HG03565 (cell line): ENCODE measurements around the gene SVIL.
A peak's percentile ranks its signal among the peaks of the same experiment; 100 is the strongest.
"Not testable (repeated sequence)": the region's sequence is repeated elsewhere in the genome, so short reads cannot be mapped to it uniquely, and the experiment has no call there.

Experiments
- ATAC-seq: cut with Tn5 transposase; IDR thresholded peaks from one replicate; pipeline ENCODE4 v1.9.1; 2021; ENCODE audit warnings: mild to moderate bottlenecking, moderate library complexity; ENCODE audit not compliant: unreplicated experiment

The SVIL gene

DNA sequence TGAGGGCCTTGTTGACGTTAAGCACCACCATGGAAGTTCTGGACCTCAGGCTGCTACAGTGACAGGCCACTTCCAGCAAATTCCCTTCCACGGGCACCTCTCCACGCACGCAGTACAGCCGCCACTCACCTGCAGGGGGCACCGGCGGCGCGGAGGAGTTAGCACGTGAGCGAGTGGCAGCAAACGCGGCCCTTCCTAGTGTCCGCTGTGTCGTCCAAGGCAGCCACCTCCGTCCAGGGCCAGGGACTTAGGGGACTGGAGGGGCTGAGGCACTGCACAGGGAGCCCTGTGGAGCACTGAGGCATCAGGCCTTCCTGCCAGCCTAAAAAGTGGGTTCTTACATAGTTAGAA, 164.4 kb downstream of the SVIL start:
- no peak for ATAC-seq

DNA sequence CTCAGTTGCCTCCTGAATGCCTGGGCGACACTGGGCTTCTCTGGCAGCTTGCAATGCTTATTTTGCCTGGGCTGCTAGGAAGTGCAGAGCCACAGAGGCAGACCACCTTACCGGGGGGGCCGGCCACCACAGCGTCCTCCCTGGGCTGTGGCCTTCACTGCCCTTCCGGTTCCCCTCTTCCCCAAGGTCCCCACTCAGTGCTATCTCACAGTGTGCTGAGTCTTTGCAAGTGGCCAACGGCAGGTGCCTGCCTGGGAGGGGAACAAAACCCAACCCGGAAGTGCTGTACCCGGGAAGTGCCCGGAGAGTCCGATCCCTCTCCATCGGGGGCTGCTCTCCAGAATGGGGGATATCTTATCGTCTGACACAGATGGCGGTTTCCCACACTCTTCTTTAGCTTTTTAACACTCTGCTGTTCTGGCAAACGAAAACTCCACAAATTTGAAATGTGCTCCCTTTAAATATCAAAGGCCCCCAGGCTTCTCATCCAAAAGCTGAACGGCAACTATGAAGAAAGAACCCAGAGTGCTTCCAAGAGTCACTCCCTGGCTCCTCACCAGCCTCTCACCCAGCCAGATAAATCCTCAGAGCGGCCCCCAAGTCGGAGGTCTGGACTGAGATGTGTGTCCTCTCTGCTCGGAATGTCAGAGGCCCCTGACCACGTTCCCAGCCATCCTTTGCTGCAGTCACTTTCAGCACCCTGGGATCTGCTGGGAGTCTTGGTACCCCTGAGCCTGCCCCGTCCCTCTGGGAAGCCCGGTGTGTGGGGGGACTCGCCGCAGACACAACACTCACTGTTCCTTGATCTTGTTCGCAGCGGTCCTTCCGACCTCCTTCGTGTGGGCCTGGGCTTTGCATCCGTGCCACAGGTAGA, 165.1 kb downstream of the SVIL start:
- no peak for ATAC-seq

DNA sequence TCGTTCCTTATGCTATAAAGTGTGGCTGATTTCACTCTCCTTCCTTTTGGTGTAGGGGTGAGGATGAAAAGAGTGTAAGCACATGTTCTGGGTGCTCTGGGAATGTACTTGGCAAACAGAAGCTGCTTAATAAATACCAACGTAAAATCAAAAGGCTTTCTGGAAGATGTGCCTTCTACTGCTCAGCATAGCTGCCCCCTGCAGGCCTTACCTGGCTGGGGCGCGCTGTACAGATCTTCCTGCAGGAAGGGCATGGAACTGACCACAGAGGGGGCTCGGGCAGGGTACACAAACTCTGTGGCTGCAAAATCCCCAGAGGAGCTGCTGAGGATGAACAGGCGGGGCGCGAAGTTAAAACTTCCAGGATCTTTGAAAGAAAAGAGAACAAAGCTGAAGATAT, 169.4 kb downstream of the SVIL start:
- ATAC-seq: no peak

DNA sequence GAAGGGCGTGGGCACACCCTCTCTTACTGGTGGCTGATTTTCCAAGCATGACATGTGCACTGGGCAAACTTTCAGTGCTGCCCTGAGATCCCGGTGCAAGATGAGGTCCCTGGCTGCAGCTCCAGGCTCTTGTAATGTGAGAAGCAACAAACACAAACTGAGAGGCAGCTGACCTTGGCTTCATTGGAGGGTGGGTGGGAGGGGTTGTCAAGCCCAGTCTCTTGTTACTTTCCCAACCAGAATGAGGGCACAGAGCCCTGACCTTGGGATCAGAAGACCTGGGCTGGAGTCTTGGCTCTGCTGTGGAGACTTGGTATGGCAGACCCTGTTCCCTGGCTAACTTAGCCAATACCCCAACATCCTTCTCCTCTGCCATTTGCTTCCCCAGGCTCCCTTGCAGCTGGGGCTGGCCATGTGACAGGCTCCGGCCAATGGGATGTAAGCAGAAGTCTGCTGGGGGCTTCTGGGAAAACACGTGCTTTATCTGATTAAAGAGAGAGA, 170.1 kb downstream of the SVIL start:
- ATAC-seq: not testable (repeated sequence)

DNA sequence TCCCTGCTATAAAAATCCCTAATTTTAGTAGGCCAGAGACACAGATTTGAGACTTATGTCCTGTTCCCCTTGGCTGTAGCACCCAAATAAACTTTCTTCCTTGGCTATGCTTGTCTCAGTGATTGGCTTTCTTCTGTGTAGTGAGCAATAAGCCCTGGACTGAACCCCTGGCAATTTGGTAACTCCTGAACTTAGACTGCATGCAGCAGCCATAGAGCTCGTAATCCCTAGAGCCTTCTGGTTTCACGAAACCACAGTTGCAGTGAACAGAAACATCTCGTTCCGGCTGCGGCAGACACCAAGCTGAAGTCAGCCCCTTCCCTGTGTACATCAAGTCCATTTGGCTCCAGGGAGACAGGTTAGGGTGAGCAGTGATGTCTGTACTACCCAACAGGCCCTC, 173.7 kb downstream of the SVIL start:
- no peak for ATAC-seq

DNA sequence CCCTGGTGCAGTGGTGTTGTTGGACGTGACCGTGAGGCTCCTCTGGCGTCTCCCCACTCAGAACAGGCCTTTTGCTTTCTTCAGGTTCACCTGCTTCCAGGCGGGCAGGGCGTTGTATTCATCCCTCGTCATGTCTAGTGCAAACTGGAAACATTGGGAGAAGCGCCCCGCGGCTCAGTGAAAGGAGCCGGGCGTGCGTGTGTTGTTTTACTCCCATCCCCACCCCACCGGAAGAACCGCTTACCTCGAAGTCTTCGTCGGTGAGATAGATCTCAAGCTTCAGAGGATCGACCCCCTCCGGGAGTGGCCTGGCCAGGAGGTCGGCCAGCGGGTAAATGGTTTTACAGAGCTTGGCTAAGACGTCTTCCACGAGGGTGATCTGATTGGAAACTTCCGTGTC, 176.6 kb downstream of the SVIL start:
- ATAC-seq: not testable (repeated sequence)

DNA sequence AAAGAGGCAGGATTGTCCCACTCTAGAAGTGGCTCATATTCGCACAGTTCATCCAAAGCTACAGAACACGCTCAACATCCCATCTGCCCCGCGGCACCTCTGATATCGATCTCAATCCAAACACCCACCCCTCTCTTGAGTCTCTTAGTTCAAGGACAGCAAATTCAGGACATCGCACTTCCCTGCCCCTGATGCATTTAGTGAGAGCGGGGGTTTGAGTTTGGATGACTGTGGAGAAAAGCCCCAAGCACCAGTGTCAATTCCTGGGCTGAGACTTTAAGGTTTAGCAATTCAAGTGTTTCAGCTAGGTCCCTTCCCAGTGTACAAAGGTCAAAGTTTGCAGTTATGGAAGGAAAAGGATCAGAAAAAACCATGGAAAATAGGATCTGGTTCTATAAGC, 179.7 kb downstream of the SVIL start:
- ATAC-seq: no peak

DNA sequence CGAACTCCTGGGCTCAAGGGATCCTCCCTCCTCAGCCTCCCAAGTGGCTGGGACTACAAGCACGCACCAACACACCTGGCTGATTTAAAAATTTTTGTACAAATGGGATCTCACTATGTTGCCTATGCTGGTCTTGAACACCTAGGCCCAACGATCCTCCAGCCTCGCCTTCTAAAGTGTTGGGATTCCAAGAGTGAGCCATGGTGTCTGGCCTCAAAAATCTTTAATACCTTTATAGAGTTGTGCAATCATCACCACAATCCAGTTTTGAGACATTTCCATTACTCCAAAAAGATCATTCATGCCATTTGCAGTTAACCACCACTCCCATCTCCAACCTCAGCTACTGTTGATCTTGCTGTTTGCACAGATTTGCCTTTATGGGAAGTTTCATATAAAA, 180.5 kb downstream of the SVIL start:
- no peak for ATAC-seq

DNA sequence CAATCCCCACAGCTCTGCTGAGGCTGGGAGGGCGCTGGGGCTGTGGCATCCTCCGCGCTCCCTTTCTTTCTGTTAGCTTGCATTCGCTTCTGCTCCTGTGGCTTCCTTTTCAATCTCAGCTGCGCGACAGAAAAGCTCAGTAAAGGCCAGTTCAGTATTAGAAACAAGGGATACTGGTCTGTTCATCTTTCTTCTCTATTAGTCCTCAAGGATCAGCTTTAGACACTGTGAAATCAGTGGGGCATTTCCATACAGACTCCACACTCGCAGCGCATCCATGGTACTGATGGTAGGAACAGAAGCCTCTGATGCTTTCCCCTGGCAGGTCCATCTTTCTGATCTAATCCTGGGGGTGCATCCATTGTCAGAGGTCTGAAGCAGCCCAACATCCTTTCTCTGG, 182.2 kb downstream of the SVIL start:
- no peak for ATAC-seq

DNA sequence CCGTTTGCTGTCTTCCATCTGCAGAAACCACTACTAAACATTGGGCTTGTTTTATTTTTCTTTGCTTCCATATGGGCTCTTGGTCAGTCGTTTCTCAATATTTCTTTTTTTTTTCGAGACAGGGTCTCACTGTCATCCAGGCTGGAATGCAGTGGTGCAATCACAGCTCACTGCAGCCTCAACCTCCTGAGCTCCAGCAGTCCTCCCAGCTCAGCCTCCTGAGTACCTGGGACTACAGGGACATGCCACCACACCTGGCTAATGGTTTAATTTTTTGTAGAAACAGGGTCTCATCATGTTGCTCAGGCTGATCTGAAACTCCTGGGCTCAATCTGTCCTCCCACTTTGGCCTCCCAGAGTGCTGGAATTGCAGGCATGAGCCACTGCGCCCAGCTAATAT, 182.8 kb downstream of the SVIL start:
- ATAC-seq: no peak

DNA sequence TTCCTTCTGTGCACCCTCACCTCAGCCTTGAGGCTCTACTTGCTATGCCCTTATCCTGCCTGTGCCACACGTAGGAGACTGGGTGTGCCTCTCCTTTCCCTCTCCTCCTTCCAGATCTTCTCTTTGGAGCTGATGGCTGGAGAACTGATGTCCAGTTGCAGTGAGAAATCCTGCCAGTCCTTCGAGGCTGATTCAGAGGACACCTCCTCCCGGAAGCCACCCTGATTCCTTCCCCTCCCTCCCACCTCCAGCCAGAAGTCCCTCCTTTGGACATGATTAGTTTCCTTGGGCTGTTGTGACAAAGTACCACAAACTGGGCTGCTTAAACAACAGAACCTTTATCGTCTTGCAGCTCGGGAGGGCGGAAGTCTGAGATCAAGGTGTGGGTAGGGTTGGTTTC, 184.4 kb downstream of the SVIL start:
- no peak for ATAC-seq

DNA sequence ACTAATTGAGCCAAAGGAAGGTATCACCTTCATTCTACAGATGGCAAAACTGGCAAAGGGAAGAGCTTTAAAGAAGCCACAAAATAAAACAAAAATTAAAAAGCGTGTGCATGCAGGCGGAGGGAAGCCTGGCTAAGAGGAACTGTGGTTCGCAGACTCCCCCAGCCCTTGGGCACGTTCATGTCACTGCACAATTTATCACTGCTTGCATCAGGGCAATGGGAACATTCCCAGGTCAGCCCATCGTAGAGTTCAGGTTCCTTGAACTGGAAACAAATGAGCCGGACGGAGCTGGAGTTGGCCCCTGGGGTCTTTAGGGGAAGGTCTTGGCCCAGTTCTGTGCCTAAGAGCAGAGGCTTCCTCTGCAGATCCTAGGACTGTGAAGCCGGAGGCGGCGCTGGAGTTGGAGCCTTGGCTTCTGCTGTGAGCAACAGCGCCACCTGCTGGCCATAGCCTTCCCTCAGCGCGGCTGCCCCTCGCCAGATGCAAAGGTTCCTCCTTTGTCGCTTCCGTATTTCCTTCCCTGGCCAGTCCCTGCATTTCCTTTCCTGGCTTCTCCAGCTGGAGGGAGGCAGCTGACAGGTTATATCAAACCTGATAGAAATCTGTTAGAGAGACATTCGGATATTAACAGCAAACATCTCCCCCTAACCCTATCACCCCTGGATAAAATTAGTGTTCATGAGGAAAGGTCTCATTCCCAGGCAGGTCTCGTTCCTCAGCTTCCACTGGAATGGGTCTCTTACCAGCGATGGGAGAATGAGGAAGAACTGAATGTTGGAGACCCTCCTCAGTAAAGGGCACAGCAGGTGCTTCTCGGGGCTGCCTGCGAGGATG, 185.8 kb downstream of the SVIL start:
- ATAC-seq: peak; percentile 74

DNA sequence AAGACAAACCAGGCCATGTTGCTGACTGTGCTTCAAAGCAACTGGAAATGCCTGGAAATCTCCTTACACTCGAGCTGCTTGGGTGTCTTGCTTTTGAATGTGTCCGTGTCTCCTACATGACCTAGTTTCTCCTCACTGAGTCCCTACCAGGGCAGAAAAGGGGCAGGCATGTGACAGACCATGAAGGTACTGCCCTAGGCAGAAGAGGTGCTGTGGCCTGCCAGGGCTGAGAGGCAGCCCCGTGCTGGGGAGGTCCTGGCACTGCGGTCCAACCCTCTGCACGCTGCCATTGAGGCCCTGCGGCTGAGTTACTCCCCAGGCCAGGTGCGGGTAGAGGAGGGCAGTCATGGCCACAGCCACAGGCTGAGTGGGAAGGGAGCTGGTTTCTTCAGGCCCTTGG, 186.6 kb downstream of the SVIL start:
- ATAC-seq: no peak

DNA sequence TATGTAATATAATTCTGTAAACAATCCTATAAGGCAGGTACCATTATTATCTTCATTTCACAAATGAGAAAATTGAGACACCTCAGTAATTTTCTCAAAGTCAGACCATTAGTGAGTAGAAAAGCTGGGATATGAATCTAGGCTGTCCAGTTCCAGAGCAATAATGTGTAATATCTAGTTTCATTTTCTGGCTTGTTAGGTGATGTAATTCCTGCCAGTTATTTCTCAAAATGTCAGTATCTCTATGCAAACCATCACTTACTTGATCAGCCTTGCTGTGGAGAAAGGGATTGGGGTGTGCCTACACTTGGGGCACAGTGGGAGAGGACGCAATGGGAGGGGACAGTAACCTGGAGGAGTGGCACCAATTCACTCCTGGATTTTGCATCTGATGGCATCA, 188.4 kb downstream of the SVIL start:
- no peak for ATAC-seq

DNA sequence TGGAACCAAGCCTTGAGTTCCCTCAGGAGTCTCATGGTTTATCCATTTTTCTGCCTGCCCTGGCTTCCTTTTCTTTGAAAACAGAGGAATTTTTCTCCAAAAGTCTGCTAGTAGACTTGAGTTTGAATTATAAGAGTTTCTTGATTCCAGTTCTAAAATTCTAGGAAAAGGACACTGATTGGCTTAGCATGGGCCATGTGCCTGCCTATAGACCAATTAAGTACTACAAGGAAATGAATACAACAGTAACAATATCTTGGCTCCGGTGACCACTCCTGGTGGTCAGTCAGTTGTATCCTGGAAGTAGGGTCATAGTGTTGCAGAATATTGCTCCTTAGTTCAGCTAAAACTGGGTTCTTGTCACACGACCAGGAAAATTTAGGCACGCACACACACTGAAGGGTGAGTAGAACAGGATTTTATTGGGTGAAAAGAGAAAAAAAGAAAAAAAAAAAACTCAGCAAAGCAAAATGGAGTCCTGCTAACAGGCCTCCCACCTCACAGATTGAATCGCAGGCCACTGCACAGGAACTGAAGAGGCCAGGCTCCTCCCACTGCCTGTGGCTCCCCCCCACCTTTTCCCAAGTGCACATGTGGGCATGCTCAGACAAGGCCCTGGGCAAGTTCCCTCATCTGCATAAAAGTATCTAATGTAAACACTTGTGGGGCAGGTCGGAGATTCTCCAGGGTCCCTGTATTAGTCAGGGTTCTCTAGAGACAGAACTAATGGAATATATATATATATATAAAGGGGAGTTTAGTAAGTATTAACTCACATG, 190.8 kb downstream of the SVIL start:
- no peak for ATAC-seq

DNA sequence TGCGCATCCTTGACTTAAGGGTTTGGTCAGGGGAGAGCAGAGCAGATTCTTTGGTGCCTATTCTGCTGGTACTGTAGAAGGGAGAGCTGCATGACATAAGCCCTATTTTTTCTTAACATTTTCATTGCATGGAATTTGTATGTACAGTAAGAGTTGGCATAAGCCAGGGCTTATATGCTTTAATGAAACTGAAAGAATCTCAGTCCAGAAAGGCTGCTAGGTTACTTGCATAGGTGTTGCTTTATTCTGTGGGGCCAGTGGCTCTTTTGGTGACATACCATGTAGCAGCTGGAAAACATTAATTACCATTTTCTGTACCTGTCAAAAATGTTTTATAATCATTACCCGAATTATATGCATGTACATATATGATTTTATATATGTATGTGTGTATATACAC, 193.8 kb downstream of the SVIL start:
- no peak for ATAC-seq

DNA sequence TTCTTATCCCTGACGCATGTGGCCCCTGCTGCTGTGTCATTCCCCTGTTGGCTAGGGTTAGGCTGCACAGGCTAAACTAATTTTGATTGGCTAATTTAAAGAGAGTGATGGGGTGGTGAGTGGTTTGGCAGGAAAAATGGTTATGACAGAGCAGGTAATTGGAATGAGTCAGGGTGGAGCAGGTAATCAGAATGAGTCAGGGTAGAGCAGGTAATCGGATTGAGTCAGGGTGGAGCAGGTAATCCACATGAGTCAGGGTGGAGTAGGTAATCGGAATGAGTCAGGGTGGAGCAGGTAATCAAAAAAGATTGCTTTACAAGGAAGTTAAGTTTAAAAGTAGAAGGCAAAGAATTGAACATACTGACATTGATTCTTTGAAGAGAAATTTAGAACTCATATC, 195.8 kb downstream of the SVIL start:
- ATAC-seq: not testable (repeated sequence)

DNA sequence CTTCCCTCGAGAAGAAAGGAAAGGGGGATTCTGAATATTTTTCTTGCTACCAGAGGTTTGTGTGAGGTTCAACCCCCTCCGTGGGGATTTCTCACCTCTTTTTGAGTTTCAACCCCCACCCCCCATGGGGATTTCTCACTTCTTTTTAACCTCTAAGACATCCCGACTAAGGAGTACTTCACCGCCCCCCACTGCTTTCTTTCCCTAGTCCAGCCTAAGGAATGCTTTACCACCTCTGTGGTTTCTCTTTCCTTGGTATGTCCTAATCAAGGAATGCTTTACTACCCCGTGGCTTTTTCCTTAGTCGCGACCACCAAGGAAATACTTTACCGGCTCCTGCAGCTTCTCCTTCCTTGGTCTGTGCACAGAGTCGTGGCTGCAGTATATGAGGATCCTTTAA, 196.5 kb downstream of the SVIL start:
- ATAC-seq: no peak

DNA sequence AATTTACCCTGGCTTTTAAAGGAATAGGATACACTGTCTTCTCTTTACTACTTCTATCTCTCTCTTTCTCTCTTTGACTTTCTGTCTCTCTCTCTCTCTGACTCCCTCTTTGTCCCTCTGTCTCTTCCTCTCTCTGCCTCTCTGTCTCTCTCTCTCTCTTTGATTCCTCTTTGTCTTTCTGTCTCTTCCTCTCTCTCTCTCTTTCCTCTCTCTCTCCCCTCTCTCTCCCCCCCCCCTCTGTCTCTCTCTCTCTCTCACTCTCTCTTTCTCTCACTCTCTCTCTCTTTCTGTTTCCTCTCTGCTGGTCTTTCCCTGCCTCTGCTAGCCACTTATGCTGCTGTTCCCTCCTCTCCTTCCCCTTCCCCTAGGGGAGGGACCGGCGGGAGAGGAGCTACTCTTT, 196.9 kb downstream of the SVIL start:
- ATAC-seq: no peak

DNA sequence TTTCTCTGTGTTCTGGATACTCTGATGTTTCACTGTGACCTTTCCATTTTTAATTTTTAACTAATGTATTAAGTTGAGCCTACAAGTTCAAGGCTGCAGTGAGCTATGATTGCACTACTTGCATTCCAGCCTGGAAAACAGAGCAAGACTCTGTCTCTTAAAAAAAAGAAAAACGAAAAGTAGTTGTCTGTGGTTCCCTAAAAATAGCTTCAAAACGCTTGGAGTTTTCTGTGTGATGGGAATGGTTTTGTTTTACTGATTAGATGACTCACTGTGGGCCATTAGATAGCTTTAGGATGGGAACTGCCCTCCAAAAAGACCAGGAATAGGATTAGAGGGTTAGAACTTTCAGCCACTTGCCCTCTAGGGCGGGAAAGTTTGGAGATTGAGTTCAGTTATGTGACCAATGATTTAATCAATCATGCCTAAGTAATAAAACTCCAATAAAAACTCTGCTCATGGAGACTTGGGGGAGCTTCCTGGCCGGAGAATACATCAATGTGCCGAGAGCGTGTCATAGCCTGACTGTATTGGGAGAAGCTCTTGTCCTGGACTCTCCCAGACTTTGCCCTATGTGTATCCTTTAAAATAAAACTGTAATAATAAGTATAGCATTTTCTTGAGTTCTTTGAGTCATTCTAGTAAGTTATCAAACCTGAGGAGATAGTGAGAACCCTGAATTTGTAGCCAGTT, 198.8 kb downstream of the SVIL start:
- ATAC-seq: no peak

DNA sequence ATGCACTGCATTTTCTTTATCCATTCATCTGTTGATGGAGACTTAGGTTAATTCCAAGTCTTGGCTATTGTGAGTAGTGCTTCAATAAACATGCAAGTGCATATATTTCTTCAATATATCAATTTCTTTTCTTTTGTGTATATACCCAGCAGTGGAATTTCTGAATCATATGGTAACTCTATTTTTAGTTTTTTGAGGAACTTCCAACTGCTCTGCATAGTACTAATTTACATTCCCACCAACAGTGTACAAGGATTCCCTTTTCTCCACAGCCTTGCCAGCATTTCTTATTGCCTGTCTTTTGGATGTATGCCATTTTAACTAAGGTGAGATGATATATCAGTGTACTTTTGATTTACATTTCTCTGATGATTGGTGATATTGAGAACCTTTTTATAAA, 200.7 kb downstream of the SVIL start:
- ATAC-seq: no peak
